Transverse colon (tissue), 4 donors: ENCODE measurements around the gene SLC38A1. TPM values are rescaled to one million over a fixed set of nuclear protein-coding genes. Genes with fewer than 3 reads are reported as not detected.

Experiments used
- DNase-seq: peaks from one replicate; pipeline ENCODE4 v3.0.0-alpha.2; 2019
- H3K27ac ChIP-seq, 4 donors: fragments of 200-600 bp; sonication (generic); 2 replicates each; pipeline ENCODE4 v1.5.1; 2016 to 2018; ENCODE audit warnings: inconsistent platforms in 4 of 4
- H3K27me3 ChIP-seq: fragments of 200-600 bp; sonication (generic); 2 replicates; pipeline ENCODE4 v1.5.1; 2017; ENCODE audit warnings: inconsistent platforms
- H3K36me3 ChIP-seq, 4 donors: fragments of 200-600 bp; sonication (generic); 2 replicates each; pipeline ENCODE4 v1.5.1; 2017 to 2019; ENCODE audit warnings: inconsistent platforms in 4 of 4
- H3K4me1 ChIP-seq, 4 donors: fragments of 200-600 bp; sonication (generic); 2 replicates each; pipeline ENCODE4 v1.5.1; 2017 to 2020; ENCODE audit warnings: inconsistent platforms in 4 of 4
- H3K4me3 ChIP-seq, 4 donors: fragments of 200-600 bp; sonication (generic); 1 replicate in 1 of 4; 2 replicates in 3 of 4; pipeline versions ENCODE4 v1.5.1 to v1.6.1; 2017 to 2019; ENCODE audit warnings: inconsistent platforms in 4 of 4
- H3K9me3 ChIP-seq, 2 donors: fragments of 200-600 bp; sonication (generic); 2 replicates each; pipeline ENCODE4 v1.5.1; 2017 to 2019; ENCODE audit warnings: inconsistent platforms in 2 of 2
- CTCF ChIP-seq, 5 experiments: fragments of 200-600 bp in 3 of 5; fragments of 450-650 bp in 2 of 5; sonication (generic) in 3 of 5; IDR thresholded peaks; 1 replicate in 2 of 5; 2 replicates in 3 of 5; pipeline ENCODE4 v1.5.1; 2016 to 2017; ENCODE audit warnings: antibody characterized with exemption in 5 of 5, inconsistent platforms in 3 of 5, mild to moderate bottlenecking in 2 of 5, moderate library complexity in 1 of 5
- EP300 ChIP-seq: sonication (generic); formaldehyde crosslinking; IDR thresholded peaks from one replicate; pipeline ENCODE4 v1.6.1; 2017; ENCODE audit warnings: antibody characterized with exemption, low read depth
- POLR2A ChIP-seq: fragments of 450-650 bp; IDR thresholded peaks from one replicate; pipeline ENCODE4 v1.6.1; 2016; ENCODE audit warnings: antibody characterized with exemption, mild to moderate bottlenecking, moderate library complexity
- POLR2AphosphoS5 ChIP-seq, 3 donors: sonication (generic); formaldehyde crosslinking; IDR thresholded peaks; one replicate each; pipeline ENCODE4 v1.6.1; 2016; ENCODE audit warnings: antibody characterized with exemption in 3 of 3
- WGBS, 2 donors: methylation state at CpG; one replicate each; pipeline ENCODE4 v1.1.5; 2018; ENCODE audit warnings: low coverage in 1 of 2; 5-methylcytosine and 5-hydroxymethylcytosine counted together
- in situ Hi-C, 4 donors: fragments of 200-750 bp; cut with MboI; loops; one replicate each; pipeline versions ENCODE4 v1.15.0 to v1.15.1; 2017; ENCODE audit warnings: low sequenced_read_pairs in 3 of 4, low pct_ligation_motif_present in 1 of 4, low pct_unique_long_range_greater_than_20kb in 1 of 4
- intact Hi-C: fragments of 100-400 bp; cut with DNase I; formaldehyde crosslinking; loops from one replicate; pipeline ENCODE4 v1.15.1; 2023; ENCODE audit warnings: low total_unique reads
- total RNA-seq, 4 donors: library from RNA; depleted of rRNA; stranded (reverse); fragments of >200 nt; gene quantifications; one replicate each; pipeline ENCODE4 v1.1.0, GENCODE V29; 2016

SLC38A1 gene
- total RNA-seq, 4 donors from 2014 or later, result 36.8 to 139 (median 117) TPM

- no peak overlapping the region for H3K27ac ChIP-seq
- H3K4me1 ChIP-seq, result peaks cover 0 to 30% (median 9%) of the 10 kb centered on the region in 4 donors
- in situ Hi-C loops, result no loop called here
- 78 to 84% methylated on average over 5 to 13 of the region's 13 CpGs for WGBS, 2 donors
- H3K4me3 ChIP-seq, result no peak overlapping the region
- H3K9me3 ChIP-seq, result no peaks in the 10 kb centered on the region
- no peaks in the 10 kb centered on the region for H3K27me3 ChIP-seq
- no peak for DNase-seq
- intact Hi-C loops, result no loop called here
- TF ChIP-seq EP300, result no peak
- no peak for TF ChIP-seq POLR2AphosphoS5 (IDR thresholded peaks at IDR 0.05)
- no peak for TF ChIP-seq CTCF (IDR thresholded peaks at IDR 0.05)
- no peak for TF ChIP-seq POLR2A
- H3K36me3 ChIP-seq, result no peaks in the 10 kb centered on the region
These were observed 83.8 kb downstream of the SLC38A1 start for GRCh38 chr12:46184798-46185595.

GRCh38 chr12:46183112-46183511, 85.7 kb downstream of the SLC38A1 start:
- Histone ChIP-seq H3K27ac (no peak overlapping the region), H3K4me3 (no peak overlapping the region), H3K36me3 (no peaks in the 10 kb centered on the region), H3K27me3 (no peaks in the 10 kb centered on the region), H3K4me1 (peaks cover 0 to 44% (median 16%) of the 10 kb centered on the region in 4 donors), H3K9me3 (no peaks in the 10 kb centered on the region)
- no peak for DNase-seq
- intact Hi-C loops, result no loop called here
- in situ Hi-C loops, result no loop called here
- no peak for TF ChIP-seq POLR2AphosphoS5 (IDR thresholded peaks at IDR 0.05)
- no peak for TF ChIP-seq POLR2A
- no peak for TF ChIP-seq EP300
- no peak for TF ChIP-seq CTCF (IDR thresholded peaks at IDR 0.05)
- 68 to 69% methylated on average over 2 of the region's 2 CpGs for WGBS, 2 donors

- Histone ChIP-seq H3K4me3 (no peak overlapping the region), H3K36me3 (no peaks in the 10 kb centered on the region), H3K27ac (no peak overlapping the region), H3K4me1 (peaks cover 0 to 37% (median 14%) of the 10 kb centered on the region in 4 donors), H3K9me3 (no peaks in the 10 kb centered on the region), H3K27me3 (no peaks in the 10 kb centered on the region)
- TF ChIP-seq EP300 (no peak), CTCF (IDR thresholded peaks at IDR 0.05) (no peak)
- in situ Hi-C loops, result no loop called here
- intact Hi-C loops, result no loop called here
- WGBS, 2 donors, result 91% methylated on average over 1 of the region's 1 CpG; no CpG with 5 or more reads in 1 of the 2 donors
- no peak for DNase-seq
These were observed 87.4 kb downstream of the SLC38A1 start for GRCh38 chr12:46181465-46181864.

- H3K36me3 ChIP-seq, result no peaks in the 10 kb centered on the region
- H3K27me3 ChIP-seq, result no peaks in the 10 kb centered on the region
- H3K4me1 ChIP-seq, result peaks cover 0 to 35% (median 14%) of the 10 kb centered on the region in 4 donors
- H3K4me3 ChIP-seq, result no peak overlapping the region
- peak overlapping the region; percentile 63 to 79 (median 75) for H3K27ac ChIP-seq
- in situ Hi-C loops (no loop called here), intact Hi-C loops (no loop called here)
- TF ChIP-seq POLR2AphosphoS5 (IDR thresholded peaks at IDR 0.05) (peak in 1 of 3 donors; percentile 51), POLR2A (no peak), CTCF (IDR thresholded peaks at IDR 0.05) (no peak), EP300 (no peak)
- no peaks in the 10 kb centered on the region for H3K9me3 ChIP-seq
- WGBS, 2 donors, result 36 to 43% methylated on average over 4 to 7 of the region's 7 CpGs
- peak; percentile 58 for DNase-seq
These were observed 89.0 kb downstream of the SLC38A1 start for GRCh38 chr12:46179693-46180452.
